SHP77 treated with DMSO at 0.1 percent for 48 hours (cell line): ENCODE results near the gene LPCAT4.
A peak's percentile ranks its signal among the peaks of the same experiment; 100 is the strongest.
"Not testable (repeated sequence)": the region's sequence is repeated elsewhere in the genome, so short reads cannot be mapped to it uniquely, and the experiment has no call there.

Experiments used
- DNase-seq: peaks from one replicate; lab custom pipeline; 2025; lab: John Stamatoyannopoulos, UW

Gene LPCAT4, protein sequence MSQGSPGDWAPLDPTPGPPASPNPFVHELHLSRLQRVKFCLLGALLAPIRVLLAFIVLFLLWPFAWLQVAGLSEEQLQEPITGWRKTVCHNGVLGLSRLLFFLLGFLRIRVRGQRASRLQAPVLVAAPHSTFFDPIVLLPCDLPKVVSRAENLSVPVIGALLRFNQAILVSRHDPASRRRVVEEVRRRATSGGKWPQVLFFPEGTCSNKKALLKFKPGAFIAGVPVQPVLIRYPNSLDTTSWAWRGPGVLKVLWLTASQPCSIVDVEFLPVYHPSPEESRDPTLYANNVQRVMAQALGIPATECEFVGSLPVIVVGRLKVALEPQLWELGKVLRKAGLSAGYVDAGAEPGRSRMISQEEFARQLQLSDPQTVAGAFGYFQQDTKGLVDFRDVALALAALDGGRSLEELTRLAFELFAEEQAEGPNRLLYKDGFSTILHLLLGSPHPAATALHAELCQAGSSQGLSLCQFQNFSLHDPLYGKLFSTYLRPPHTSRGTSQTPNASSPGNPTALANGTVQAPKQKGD

GRCh38 chr15:34367101-34368081, at the start of gene LPCAT4:
Gene LPCAT4, minus strand, starts transcription at chr15:34367196. Its CDS starts 96 bp downstream, at chr15:34367100.
- DNase-seq: peak; percentile 60

- not testable (repeated sequence) for DNase-seq
Observed at GRCh38 chr15:34409511-34409910, 42.5 kb upstream of the LPCAT4 start.

GRCh38 chr15:34408973-34409372, 42.0 kb upstream of the LPCAT4 start:
- not testable (repeated sequence) for DNase-seq

GRCh38 chr15:34403899-34404298, 36.9 kb upstream of the LPCAT4 start:
- DNase-seq: not testable (repeated sequence)

DNA sequence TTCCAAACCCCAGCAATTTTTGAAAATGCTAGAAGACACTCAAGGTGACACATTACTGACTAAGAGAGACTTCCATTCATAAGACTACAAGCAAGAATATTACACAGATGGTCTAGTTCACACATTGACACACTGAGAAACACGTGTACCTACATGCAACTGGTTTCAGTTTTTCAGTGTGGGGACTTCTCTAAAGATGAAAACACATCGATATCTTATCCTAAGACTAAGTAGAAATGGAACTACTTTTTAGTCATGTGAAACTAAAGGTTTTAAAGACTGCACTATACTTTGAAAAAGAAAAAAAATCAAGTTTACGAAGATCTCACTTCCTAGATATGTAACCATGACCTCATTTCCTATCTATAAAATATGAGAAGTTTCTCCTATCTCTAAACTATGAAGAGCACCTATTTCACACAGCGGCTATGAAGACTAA, 36.2 kb upstream of the LPCAT4 start:
- DNase-seq: not testable (repeated sequence)

DNA sequence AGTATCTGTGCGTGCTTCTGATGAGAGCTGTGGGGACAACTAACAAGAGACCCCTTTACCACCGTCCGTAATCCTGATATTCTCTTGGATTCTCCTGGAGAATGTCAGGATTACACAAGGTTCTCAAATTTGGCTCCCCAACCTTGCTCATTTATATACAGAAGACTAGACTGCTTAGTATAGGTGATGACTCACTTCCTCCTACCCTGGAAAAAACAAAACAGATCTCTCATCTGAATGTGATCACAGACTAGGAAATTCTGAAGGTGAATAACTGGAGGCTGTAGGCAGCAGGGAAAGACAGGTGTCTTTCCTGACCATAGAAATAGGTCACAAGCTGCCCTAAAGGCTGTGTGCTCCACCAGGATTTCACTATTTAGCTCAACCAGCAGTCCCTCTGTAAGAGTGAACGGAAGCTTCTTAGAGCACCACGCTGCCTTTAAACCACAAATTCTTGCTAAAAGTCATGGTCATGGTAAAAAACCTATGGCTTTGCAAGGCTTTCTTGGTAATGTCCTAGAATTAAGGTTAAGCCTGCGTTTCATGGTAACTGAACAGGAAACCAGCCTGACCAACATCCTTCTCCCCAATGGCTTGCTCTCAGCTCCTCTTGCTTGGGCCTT, 30.8 kb upstream of the LPCAT4 start:
- not testable (repeated sequence) for DNase-seq

- DNase-seq: not testable (repeated sequence)
Observed at GRCh38 chr15:34392981-34393380, 26.0 kb upstream of the LPCAT4 start.

DNA sequence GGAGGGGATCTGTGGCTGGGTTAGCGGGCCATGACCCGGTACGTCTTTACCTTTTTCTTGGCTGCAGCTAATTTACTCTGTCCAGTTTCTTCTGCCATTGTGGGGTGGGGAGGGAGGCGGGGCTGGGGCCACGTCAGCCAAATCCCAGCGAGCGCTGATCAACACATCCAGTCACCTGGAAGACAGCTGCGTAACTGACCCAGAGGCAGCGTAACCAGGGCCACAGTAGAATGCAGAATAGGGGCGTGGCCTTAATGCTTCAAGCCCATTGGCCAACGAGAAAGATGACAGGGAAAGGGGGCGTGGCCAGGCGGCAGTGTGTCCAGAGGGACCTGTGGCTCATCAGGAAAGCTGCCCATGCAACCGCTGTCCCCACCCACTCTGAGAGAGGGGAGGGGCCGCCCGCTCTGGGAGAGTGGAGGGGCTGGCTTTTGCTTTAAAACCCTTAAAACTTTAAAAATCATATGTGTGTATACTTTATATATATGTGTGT, 22.6 kb upstream of the LPCAT4 start:
- DNase-seq: not testable (repeated sequence)

DNA sequence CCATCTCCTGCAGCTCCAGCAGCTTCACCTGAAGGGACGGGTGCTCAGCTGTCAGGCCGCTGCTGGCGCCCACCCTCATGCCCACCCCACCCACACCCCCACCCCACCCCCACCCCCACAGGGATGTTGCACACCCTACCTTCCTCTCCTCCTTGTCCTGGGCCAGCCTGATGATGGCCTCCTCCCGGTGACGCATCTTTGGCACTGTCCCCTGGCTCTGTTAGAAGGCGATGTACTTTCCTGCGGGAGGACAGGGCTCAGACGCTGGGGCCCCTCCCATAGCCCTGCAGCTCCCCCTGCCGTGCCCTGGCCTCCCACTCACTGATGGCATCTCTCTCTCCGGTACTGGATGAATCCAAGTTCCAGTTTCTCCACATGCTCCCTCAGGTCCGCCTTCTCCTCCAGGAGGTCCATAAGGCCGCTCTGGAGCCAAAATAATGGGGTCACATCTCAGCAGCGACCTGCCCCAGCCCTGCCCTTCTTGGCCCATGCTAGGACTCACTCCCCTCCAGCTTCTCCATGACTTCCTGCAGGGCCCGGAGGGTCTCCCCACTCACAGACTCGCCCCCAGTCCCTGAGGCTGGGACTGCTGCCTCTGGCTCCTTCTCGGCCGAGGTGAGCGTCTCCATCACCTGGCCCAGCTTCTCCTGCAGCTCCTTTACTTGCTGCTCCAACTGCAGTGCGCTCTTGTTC, 15.0 kb upstream of the LPCAT4 start:
- not testable (repeated sequence) for DNase-seq

DNA sequence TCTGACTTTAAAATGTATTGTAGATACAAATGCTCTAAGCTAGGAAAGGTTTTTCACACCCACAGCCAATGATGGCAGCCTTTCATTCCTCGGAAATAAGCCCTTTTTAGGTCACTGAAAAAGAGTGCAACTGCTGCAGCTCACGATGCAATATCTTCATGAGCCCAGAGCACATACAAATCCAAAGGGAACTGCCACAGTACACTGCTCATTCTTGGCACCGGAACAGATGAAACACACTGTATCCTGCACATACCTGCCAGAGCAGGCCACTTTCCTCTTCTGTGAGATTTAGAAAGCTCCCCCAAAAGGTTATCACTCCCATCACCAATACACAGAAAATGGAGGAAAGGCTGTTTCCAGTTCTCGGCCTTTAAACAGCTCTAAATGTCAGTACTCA, 13.5 kb upstream of the LPCAT4 start:
- not testable (repeated sequence) for DNase-seq

DNA sequence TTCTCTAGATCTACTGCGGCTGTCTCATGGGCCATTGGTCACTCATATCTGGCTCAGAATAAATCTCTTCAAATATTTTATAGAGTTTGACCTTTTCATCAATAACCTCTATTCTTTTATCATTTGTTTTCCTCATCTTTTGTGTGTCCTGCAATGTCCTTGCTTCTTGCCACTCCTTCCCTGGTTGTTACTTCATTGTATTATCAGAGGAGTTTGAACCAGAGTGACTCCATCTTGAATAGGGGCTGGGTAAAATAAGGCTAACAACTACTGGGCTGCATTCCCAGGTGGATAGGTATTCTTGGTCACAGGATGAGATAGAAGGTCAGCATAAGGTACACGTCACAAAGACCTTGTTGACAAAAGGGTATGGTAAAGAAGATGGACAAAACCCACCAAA, 9.9 kb upstream of the LPCAT4 start:
- DNase-seq: no peak

DNA sequence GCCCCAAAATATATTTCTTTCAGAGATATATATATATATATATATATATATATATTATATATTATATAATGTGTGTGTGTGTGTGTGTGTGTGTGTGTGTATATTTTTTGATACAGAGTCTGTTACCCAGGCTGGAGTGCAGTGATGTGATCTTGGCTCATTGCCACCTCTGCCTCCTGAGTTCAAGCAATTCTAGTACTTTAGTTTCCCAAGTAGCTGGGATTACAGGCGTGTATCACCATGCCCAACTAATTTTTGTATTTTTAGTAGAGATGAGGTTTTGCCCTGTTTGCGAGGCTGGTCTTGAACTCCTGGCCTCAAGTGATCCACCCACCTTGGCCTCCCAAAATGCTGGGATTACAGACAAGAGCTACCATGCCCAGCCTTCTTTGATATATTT, 8.5 kb upstream of the LPCAT4 start:
- not testable (repeated sequence) for DNase-seq

DNA sequence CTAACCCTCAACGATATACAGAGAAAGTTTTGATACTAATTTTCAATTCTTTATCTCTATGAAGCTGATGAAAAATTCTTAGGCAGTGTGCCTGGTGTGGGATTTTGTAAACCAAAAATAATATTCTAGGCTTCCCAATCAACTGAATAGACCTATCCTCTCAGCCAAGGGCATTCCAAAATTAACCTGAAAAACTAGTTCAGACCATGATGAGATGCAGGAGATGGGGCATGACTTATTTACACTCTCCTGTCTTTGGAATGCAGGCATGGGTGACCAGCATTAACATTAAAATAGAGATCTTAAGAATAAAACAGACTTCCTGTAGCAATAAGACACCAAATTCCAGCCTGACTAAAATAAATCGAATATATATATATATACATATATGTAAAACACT, 7.8 kb upstream of the LPCAT4 start:
- DNase-seq: no peak

- no peak for DNase-seq
Observed at GRCh38 chr15:34373951-34374350, 7.0 kb upstream of the LPCAT4 start.

- DNase-seq: no peak
Observed at GRCh38 chr15:34370643-34371042, 3.6 kb upstream of the LPCAT4 start.

GRCh38 chr15:34370129-34370528, 3.1 kb upstream of the LPCAT4 start:
- DNase-seq: no peak

GRCh38 chr15:34366271-34367065, 528 bp downstream of the LPCAT4 start:
- DNase-seq: peak; percentile 23

GRCh38 chr15:34365836-34366235, 1.2 kb downstream of the LPCAT4 start:
- DNase-seq: no peak

DNA sequence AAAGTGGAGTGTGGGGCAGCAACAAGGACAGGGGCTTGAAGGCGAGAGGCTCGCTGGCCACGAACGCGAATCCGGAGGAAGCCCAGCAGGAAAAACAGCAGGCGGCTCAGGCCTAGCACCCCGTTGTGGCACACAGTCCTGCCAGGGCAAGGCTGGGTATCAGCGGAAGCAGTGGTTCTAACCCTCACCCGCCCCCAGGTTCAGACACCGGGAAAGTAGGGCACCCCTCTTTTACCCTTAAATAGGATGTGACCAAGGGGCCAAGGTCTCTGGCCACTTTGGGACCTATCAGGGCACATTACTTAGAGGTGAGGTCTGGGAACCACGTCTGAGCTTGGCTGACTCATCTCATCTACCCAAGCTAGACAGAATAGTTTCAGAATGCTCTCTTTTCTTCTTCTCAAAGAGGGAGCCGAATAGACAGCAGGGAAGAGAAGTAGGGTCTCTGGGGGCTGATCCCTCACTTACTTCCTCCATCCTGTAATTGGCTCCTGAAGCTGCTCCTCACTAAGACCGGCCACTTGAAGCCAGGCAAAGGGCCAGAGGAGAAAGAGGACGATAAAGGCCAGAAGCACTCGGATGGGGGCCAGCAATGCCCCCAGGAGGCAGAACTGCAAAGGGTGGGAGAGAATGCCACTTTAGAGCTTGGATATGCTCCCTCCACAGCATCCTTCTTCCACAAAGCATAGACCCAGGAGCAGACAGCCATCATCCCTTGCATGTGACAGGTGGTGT, 1.7 kb downstream of the LPCAT4 start:
- no peak for DNase-seq

GRCh38 chr15:34364041-34364440, 3.0 kb downstream of the LPCAT4 start:
- no peak for DNase-seq
